A549 (cell line): ENCODE measurements around the gene OR52B2. TPM values are rescaled to one million over a fixed set of nuclear protein-coding genes. Genes with fewer than 3 reads are reported as not detected.

ENCODE experiments used
- ATAC-seq, 2 experiments: fragments of 200-7000 bp in 1 of 2; fragments of >200 bp in 1 of 2; cut with Nextera tagmentation in 1 of 2; cut with Tn5 transposase in 1 of 2; 3 replicates each; pipeline versions ENCODE4 v1.8.0 to v1.9.1; 2018 to 2020; ENCODE audit warnings: mild to moderate bottlenecking in 1 of 2, moderate library complexity in 1 of 2
- CTCF ChIA-PET: fragments of 300-600 bp; sonication (Branson Sonifier 250); formaldehyde crosslinking; extraction: SDS; loops from one replicate; lab custom pipeline; 2021; ENCODE audit warnings: antibody characterized with exemption, inconsistent platforms; lab: Yijun Ruan, JAX
- POLR2A ChIA-PET: fragments of 350-600 bp; formaldehyde crosslinking; extraction: SDS; loops from one replicate; lab custom pipeline; 2021; ENCODE audit warnings: antibody characterized with exemption, inconsistent platforms; lab: Yijun Ruan, JAX
- DNase-seq, 2 experiments: peaks; one replicate each; pipeline versions ENCODE4 v3.0.0 to v3.0.0-alpha.2; 2011 to 2016; ENCODE audit warnings: low read depth in 1 of 2, low spot score in 1 of 2
- FAIRE-seq: peaks from 2 replicates; lab custom pipeline; 2011; peaks lifted over from hg19 to GRCh38; lab: Jason Lieb, UNC
- H3K27ac ChIP-seq, 2 experiments: fragments of >200 bp; sonication (Bioruptor Twin); formaldehyde crosslinking; 3 replicates each; pipeline ENCODE4 v1.5.1; 2016 to 2017
- H3K4me1 ChIP-seq: fragments of >200 bp; sonication (Bioruptor Twin); formaldehyde crosslinking; 3 replicates; pipeline ENCODE4 v1.6.1; 2016
- H3K4me2 ChIP-seq: fragments of >200 bp; sonication (Bioruptor Twin); formaldehyde crosslinking; 3 replicates; pipeline ENCODE4 v1.6.1; 2016
- H3K4me3 ChIP-seq: fragments of >200 bp; sonication (Bioruptor Twin); formaldehyde crosslinking; 3 replicates; pipeline ENCODE4 v1.5.1; 2016
- H3K9me3 ChIP-seq: fragments of >200 bp; sonication (Bioruptor Twin); formaldehyde crosslinking; 3 replicates; pipeline ENCODE4 v1.6.1; 2016
- BCL3 ChIP-seq: fragments of >200 bp; sonication (Bioruptor Twin); formaldehyde crosslinking; IDR thresholded peaks from 3 replicates; pipeline ENCODE4 v1.6.1; 2016
- BHLHE40 ChIP-seq: IDR thresholded peaks from 2 replicates; pipeline ENCODE4 v1.6.1; 2012; ENCODE audit warnings: low read depth, low read length, inconsistent platforms
- CBX2 ChIP-seq: fragments of 200-600 bp; sonication (generic); IDR thresholded peaks from 2 replicates; pipeline ENCODE4 v1.6.1; 2016; ENCODE audit warnings: low read depth, mild to moderate bottlenecking, borderline replicate concordance
- CBX8 ChIP-seq: fragments of 200-600 bp; sonication (generic); IDR thresholded peaks from 2 replicates; pipeline ENCODE4 v1.6.1; 2016
- CEBPB ChIP-seq, 2 experiments: fragments of >200 bp in 1 of 2; sonication (Bioruptor Twin) in 1 of 2; formaldehyde crosslinking in 1 of 2; IDR thresholded peaks; 2 replicates each; pipeline ENCODE4 v1.6.1; 2012 to 2016
- CHD2 ChIP-seq: fragments of 150-350 bp; IDR thresholded peaks from 2 replicates; pipeline ENCODE4 v1.6.1; 2014; ENCODE audit warnings: low read length; ENCODE audit not compliant: partially characterized antibody
- E2F6 ChIP-seq: IDR thresholded peaks from 2 replicates; pipeline ENCODE4 v1.6.1; 2012; ENCODE audit warnings: low read depth, borderline replicate concordance
- EHF ChIP-seq: fragments of 250-450 bp; sonication (Bioruptor Pico); IDR thresholded peaks from 2 replicates; pipeline ENCODE4 v1.5.0; 2020; ENCODE audit warnings: mild to moderate bottlenecking
- EHMT2 ChIP-seq: fragments of 200-600 bp; sonication (generic); IDR thresholded peaks from 2 replicates; pipeline ENCODE4 v1.6.1; 2016; ENCODE audit warnings: antibody characterized with exemption, low read depth, mild to moderate bottlenecking, moderate library complexity
- ELK1 ChIP-seq: fragments of 150-350 bp; IDR thresholded peaks from 2 replicates; pipeline ENCODE4 v1.6.1; 2014; ENCODE audit warnings: low read depth, mild to moderate bottlenecking, low read length
- ESRRA ChIP-seq: fragments of 150-350 bp; IDR thresholded peaks from 2 replicates; pipeline ENCODE4 v1.6.1; 2014; ENCODE audit warnings: mild to moderate bottlenecking, low read length, borderline replicate concordance
- FOXS1 ChIP-seq: fragments of 250-450 bp; sonication (Bioruptor Pico); IDR thresholded peaks from 2 replicates; pipeline ENCODE4 v1.5.0; 2020; ENCODE audit warnings: mild to moderate bottlenecking, moderate library complexity
- HDAC2 ChIP-seq: fragments of 200-600 bp; sonication (generic); IDR thresholded peaks from 2 replicates; pipeline ENCODE4 v1.6.1; 2016
- HES2 ChIP-seq: fragments of >200 bp; sonication (Bioruptor Twin); formaldehyde crosslinking; IDR thresholded peaks from 2 replicates; pipeline ENCODE4 v1.6.1; 2016
- HEYL ChIP-seq: fragments of 250-450 bp; sonication (Bioruptor Pico); IDR thresholded peaks from 2 replicates; pipeline ENCODE4 v1.8.0; 2021; ENCODE audit warnings: mild to moderate bottlenecking, moderate library complexity
- HOXA7 ChIP-seq: fragments of 250-450 bp; sonication (Bioruptor Pico); IDR thresholded peaks from 2 replicates; pipeline ENCODE4 v1.5.0; 2020; ENCODE audit warnings: mild to moderate bottlenecking, moderate library complexity
- HOXB5 ChIP-seq: fragments of 250-450 bp; sonication (Bioruptor Pico); IDR thresholded peaks from 2 replicates; pipeline ENCODE4 v1.5.0; 2020; ENCODE audit warnings: mild to moderate bottlenecking, moderate library complexity
- JUNB ChIP-seq: fragments of >200 bp; sonication (Bioruptor Twin); formaldehyde crosslinking; IDR thresholded peaks from 2 replicates; pipeline ENCODE4 v1.6.1; 2016
- KDM1A ChIP-seq: fragments of 200-600 bp; sonication (generic); IDR thresholded peaks from 2 replicates; pipeline ENCODE4 v1.6.1; 2016; ENCODE audit warnings: low read depth, mild to moderate bottlenecking
- KDM5A ChIP-seq: fragments of 200-600 bp; sonication (generic); IDR thresholded peaks from 2 replicates; pipeline ENCODE4 v1.6.1; 2016; ENCODE audit warnings: antibody characterized with exemption, mild to moderate bottlenecking
- MAFK ChIP-seq: fragments of 450-650 bp; IDR thresholded peaks from 2 replicates; pipeline ENCODE4 v1.6.1; 2014; ENCODE audit not compliant: partially characterized antibody
- NPAS2 ChIP-seq: fragments of 250-450 bp; sonication (Bioruptor Pico); IDR thresholded peaks from 2 replicates; pipeline ENCODE4 v1.8.0; 2022; ENCODE audit warnings: mild to moderate bottlenecking, moderate library complexity, borderline replicate concordance
- PBX3 ChIP-seq: IDR thresholded peaks from 2 replicates; pipeline ENCODE4 v1.6.1; 2012
- PHF8 ChIP-seq: fragments of 200-600 bp; sonication (generic); IDR thresholded peaks from 2 replicates; pipeline ENCODE4 v1.6.1; 2016; ENCODE audit warnings: low read depth, mild to moderate bottlenecking, antibody characterized with exemption, moderate library complexity, borderline replicate concordance
- RARB ChIP-seq: fragments of 250-450 bp; sonication (Bioruptor Pico); IDR thresholded peaks from 2 replicates; pipeline ENCODE4 v1.8.0; 2021; ENCODE audit warnings: mild to moderate bottlenecking, moderate library complexity
- RCOR1 ChIP-seq: fragments of 150-350 bp; IDR thresholded peaks from 2 replicates; pipeline ENCODE4 v1.6.1; 2014; ENCODE audit warnings: antibody characterized with exemption, low read length, low read depth
- SREBF2 ChIP-seq: fragments of 450-650 bp; IDR thresholded peaks from 2 replicates; pipeline ENCODE4 v1.6.1; 2014; ENCODE audit warnings: mild to moderate bottlenecking, moderate library complexity
- TP53 ChIP-seq: fragments of 250-450 bp; sonication (Bioruptor Pico); IDR thresholded peaks from 2 replicates; pipeline ENCODE4 v1.5.0; 2021; ENCODE audit warnings: mild to moderate bottlenecking, moderate library complexity
- ZC3H11A ChIP-seq: fragments of 450-650 bp; IDR thresholded peaks from 2 replicates; pipeline ENCODE4 v1.6.1; 2014; ENCODE audit warnings: antibody characterized with exemption, mild to moderate bottlenecking
- ZNF302 ChIP-seq: fragments of 250-450 bp; sonication (Bioruptor Pico); IDR thresholded peaks from 2 replicates; pipeline ENCODE4 v1.9.0; 2021; ENCODE audit warnings: inconsistent platforms, mild to moderate bottlenecking, moderate library complexity
- WGBS: methylation state at CpG from one replicate; pipeline ENCODE4 v1.1.6; 2017; ENCODE audit errors: missing lambda C conversion rate; 5-methylcytosine and 5-hydroxymethylcytosine counted together
- polyA plus RNA-seq, 4 experiments: library from polyadenylated mRNA; depleted of rRNA in 3 of 4; stranded (reverse); fragments of >200 nt; fragmentation: RNase III in 1 of 4; extraction: RNeasy Plus Mini Kit Qiagen cat#74134 plus additional on column Dnase treatment in 1 of 4; gene quantifications; 2 replicates in 3 of 4; 3 replicates in 1 of 4; pipeline ENCODE4 v1.2.3, GENCODE V29; 2011 to 2017

Gene OR52B2
- polyA plus RNA-seq, 2 of the 4 experiments (the other 2 are of a cell fraction): not detected

- no peak overlapping the region for H3K27ac ChIP-seq
- no peak overlapping the region for H3K4me2 ChIP-seq
- TF ChIP-seq CBX2 (no peak), CHD2 (no peak), ELK1 (no peak), SREBF2 (no peak), HOXA7 (no peak), ZNF302 (CRISPR knock-in tag) (no peak), TP53 (CRISPR knock-in tag) (no peak), EHF (CRISPR knock-in tag) (no peak), NPAS2 (CRISPR knock-in tag) (no peak), HEYL (no peak), HDAC2 (no peak), RCOR1 (no peak), HES2 (no peak), CBX8 (no peak), EHMT2 (no peak), E2F6 (no peak)
- H3K9me3 ChIP-seq: no peaks in the 10 kb centered on the region
- no peak overlapping the region for H3K4me3 ChIP-seq
- no peaks in the 10 kb centered on the region for H3K4me1 ChIP-seq
- POLR2A ChIA-PET: no interaction called here
- ATAC-seq (no peak; a peak in 1 of 6 replicates), DNase-seq (no peak), FAIRE-seq (no peak)
- 82% methylated on average over 4 of the region's 12 CpGs for WGBS
- CTCF ChIA-PET: no interaction called here
Measured at GRCh38 chr11:6209801-6210200, 39.7 kb upstream of the OR52B2 start.

- ChIA-PET CTCF (interaction anchor here (0.6 to 2.7 kb wide), 4 partner anchors 9 to 586 kb away, joined by 3 to 6 read pairs (median 4); no protein-coding TSS in a partner anchor), POLR2A (no interaction called here)
- no peak overlapping the region for H3K4me3 ChIP-seq
- ATAC-seq (no peak), DNase-seq (no peak), FAIRE-seq (no peak)
- no peaks in the 10 kb centered on the region for H3K9me3 ChIP-seq
- 85% methylated on average over 3 of the region's 3 CpGs for WGBS
- TF ChIP-seq ZNF302 (CRISPR knock-in tag) (no peak), KDM1A (no peak), ZC3H11A (no peak), BHLHE40 (no peak)
- H3K27ac ChIP-seq: no peak overlapping the region
- H3K4me2 ChIP-seq: no peak overlapping the region
- H3K4me1 ChIP-seq: no peaks in the 10 kb centered on the region
Measured at GRCh38 chr11:6206456-6207180, 36.5 kb upstream of the OR52B2 start.

- no peak for FAIRE-seq
- CTCF ChIA-PET: interaction anchor here (0.5 to 2.7 kb wide), 4 partner anchors 12 to 154 kb away, joined by 3 to 6 read pairs (median 4); no protein-coding TSS in a partner anchor
Measured at GRCh38 chr11:6205366-6205765, 35.2 kb upstream of the OR52B2 start, which contains the start of gene C11orf42. C11orf42 (plus strand) TSS chr11:6205557; CDS start chr11:6205616, 59 bp downstream.

More at GRCh38 chr11:6205366-6205765, 35.2 kb upstream of the OR52B2 start, which contains the start of gene C11orf42:
- Histone ChIP-seq H3K4me1 (no peaks in the 10 kb centered on the region), H3K4me2 (no peak within 1 kb of the TSS), H3K27ac (no peak within 1 kb of the TSS)
- ATAC-seq: no peak
- 100% methylated on average over 1 of the region's 1 CpG for WGBS
- no peak for DNase-seq
- POLR2A ChIA-PET: no interaction called here
- TF ChIP-seq BCL3 (no peak), PBX3 (no peak), RARB (CRISPR knock-in tag) (no peak), PHF8 (no peak), CEBPB (IDR thresholded peaks at IDR 0.05) (no peak), CBX2 (no peak), HOXB5 (CRISPR knock-in tag) (no peak), JUNB (no peak), FOXS1 (CRISPR knock-in tag) (no peak), RCOR1 (no peak), ESRRA (no peak), MAFK (no peak), ZC3H11A (no peak), KDM5A (no peak)
- TF ChIP-seq, all 56 proteins: peak for 0
- Histone ChIP-seq H3K9me3 (no peaks in the 10 kb centered on the region), H3K4me3 (no peak within 1 kb of the TSS)
